Measurements from ENCODE around the gene ARHGAP40. TPM values are rescaled to one million over a fixed set of nuclear protein-coding genes. Genes with fewer than 3 reads are reported as not detected.

The ARHGAP40 gene
- polyA plus RNA-seq, 1 experiment: not detected

DNA sequence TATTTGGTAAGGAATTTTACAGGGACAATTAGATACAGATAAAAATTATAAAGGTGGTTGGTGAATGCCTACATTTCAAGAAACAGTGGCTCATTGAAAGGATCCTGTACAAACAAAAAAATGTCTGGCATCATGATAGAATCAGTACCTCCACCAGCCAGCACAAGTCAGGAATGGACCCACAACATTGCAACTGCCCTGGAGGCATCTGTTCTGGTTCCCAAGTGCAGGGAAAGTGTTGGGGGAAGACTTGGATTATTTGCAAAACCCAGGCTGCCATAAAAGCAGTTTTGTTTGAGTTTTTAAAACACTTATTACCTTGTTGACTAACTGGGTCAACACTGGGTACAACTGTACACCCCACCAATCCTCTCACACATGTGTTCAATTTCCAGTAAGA lies 24.3 kb downstream of the ARHGAP40 start:
- no peaks in the 10 kb centered on the region for H3K9me3 ChIP-seq (ENCODE audit: control insufficient read depth, insufficient read depth, low read length)
- ChIA-PET CTCF (no interaction called here), POLR2A (no interaction called here)
- no peak overlapping the region for H3K4me3 ChIP-seq (ENCODE audit: low read depth, low read length)
- H3K27me3 ChIP-seq (ENCODE audit: control insufficient read depth, insufficient read depth, low read length): peaks cover 12% of the 10 kb centered on the region
- TF ChIP-seq, protein P1, sequence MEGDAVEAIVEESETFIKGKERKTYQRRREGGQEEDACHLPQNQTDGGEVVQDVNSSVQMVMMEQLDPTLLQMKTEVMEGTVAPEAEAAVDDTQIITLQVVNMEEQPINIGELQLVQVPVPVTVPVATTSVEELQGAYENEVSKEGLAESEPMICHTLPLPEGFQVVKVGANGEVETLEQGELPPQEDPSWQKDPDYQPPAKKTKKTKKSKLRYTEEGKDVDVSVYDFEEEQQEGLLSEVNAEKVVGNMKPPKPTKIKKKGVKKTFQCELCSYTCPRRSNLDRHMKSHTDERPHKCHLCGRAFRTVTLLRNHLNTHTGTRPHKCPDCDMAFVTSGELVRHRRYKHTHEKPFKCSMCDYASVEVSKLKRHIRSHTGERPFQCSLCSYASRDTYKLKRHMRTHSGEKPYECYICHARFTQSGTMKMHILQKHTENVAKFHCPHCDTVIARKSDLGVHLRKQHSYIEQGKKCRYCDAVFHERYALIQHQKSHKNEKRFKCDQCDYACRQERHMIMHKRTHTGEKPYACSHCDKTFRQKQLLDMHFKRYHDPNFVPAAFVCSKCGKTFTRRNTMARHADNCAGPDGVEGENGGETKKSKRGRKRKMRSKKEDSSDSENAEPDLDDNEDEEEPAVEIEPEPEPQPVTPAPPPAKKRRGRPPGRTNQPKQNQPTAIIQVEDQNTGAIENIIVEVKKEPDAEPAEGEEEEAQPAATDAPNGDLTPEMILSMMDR (IDR thresholded peaks at IDR 0.05; ENCODE audit: low read depth, low read length): no peak
- no peak overlapping the region for H3K27ac ChIP-seq (ENCODE audit: low read depth, low read length)
- DNase-seq (ENCODE audit: low read depth, low spot score): no peak

DNA sequence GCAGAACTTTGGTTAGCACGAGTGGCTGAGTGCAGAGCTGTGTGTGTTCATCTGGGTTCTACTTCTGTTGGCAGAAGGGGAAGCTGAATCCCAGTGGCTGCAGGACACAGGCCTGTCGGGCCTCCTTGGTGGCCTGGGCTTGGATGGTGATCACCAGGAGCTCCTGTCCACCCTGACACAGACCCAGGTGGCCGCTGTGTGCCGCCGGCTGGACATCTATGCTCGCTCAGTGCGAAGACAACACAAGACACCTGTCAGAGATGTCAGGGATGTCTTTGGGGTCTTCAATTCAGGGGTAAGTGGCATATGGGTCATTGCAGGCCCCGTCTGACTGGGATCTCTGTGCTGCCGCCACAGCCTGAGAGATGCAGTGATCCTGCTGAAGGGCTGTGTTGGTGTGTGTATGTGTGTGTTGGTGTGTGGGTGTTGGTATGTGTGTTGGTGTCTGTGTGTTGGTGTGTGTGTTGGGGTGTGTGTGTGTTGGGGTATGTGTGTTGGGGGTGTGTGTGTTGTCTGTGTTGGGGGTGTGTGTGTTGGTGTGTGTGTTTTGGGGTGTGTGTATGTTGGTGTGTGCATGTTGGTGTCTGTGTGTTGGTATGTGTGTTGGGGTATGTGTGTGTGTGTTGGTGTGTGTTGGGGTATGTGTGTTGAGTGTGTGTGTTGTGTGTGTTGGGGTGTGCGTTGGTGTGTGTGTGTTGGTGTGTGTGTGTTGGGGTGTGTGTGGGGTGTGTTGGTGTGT lies 25.5 kb downstream of the ARHGAP40 start:
- TF ChIP-seq, protein P1 (IDR thresholded peaks at IDR 0.05; ENCODE audit: low read depth, low read length): no peak
- Histone ChIP-seq H3K27ac (ENCODE audit: low read depth, low read length) (no peak overlapping the region), H3K4me3 (ENCODE audit: low read depth, low read length) (no peak overlapping the region), H3K27me3 (ENCODE audit: control insufficient read depth, insufficient read depth, low read length) (peaks cover 6% of the 10 kb centered on the region), H3K9me3 (ENCODE audit: control insufficient read depth, insufficient read depth, low read length) (no peaks in the 10 kb centered on the region)
- POLR2A ChIA-PET: no interaction called here
- DNase-seq (ENCODE audit: low read depth, low spot score): no peak
- CTCF ChIA-PET: no interaction called here

DNA sequence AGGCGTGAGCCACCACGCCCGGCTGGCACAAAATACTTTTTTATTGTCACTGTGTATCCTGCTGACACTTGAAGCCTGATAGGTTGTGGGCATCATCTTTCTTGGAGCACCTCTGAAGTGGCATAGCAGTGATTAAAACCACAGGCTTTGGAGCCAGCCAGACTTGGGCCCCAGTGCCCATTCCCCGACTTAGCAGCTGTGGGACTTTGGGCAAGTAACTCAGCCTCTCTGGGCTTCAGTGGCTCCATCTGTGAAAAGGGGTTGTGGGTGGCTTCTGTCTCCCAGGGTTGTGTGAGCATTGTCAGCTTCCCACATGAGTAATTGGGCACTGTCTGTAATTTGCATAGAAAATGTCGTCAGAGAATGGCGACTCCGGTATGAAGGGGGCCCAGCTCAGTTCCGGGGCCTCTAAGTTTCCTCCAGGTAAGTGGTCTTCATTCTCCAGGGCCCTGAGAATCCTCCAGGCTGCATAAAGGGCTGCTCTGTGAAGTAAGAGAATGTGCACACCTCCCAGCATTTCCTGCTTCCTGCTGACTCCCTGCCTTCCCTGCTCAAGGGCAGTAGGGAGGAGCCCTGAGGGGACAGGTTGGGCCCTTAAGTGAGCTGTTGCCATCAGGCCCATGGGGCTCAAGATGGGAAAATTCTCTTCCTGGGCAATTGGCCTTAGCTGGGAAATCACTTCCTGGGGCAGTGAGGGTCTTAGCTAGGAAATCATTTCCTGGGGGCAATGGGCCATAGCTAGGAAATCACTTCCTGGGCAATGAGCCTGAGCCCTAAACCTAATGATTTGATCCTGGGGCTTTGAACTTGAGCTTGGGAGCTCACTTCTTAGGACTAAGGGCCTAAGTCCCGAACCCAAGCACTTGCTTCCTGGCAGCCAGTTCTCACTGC lies 27.2 kb downstream of the ARHGAP40 start:
- ChIA-PET POLR2A (no interaction called here), CTCF (no interaction called here)
- peaks cover 4% of the 10 kb centered on the region for H3K27me3 ChIP-seq (ENCODE audit: control insufficient read depth, insufficient read depth, low read length)
- TF ChIP-seq, protein P1 (IDR thresholded peaks at IDR 0.05; ENCODE audit: low read depth, low read length): no peak
- no peak overlapping the region for H3K27ac ChIP-seq (ENCODE audit: low read depth, low read length)
- no peak overlapping the region for H3K4me3 ChIP-seq (ENCODE audit: low read depth, low read length)
- H3K9me3 ChIP-seq (ENCODE audit: control insufficient read depth, insufficient read depth, low read length): no peaks in the 10 kb centered on the region
- DNase-seq (ENCODE audit: low read depth, low spot score): no peak

DNA sequence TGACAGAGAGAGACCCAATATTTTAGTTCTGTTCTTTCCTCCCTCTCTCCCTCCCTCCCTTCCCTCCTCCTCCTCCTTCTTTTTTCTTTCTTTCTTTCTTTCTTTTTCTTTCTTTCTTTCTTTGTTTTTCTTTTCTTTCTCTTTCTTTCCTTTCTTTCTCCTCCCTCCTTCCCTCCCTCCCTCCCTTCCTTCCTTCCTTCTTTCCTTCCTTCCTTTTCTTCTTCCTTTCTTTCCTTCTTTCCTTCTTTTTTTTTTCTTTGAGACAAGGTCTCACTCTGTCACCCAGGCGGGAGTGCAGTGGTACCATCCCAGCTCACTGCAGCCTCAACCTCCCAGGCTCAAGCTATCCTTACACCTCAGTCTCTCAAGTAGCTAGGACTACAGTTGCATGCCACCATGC lies 28.4 kb downstream of the ARHGAP40 start:
- H3K4me3 ChIP-seq (ENCODE audit: low read depth, low read length): no peak overlapping the region
- no peak for DNase-seq (ENCODE audit: low read depth, low spot score)
- H3K27ac ChIP-seq (ENCODE audit: low read depth, low read length): no peak overlapping the region
- TF ChIP-seq, protein P1 (IDR thresholded peaks at IDR 0.05; ENCODE audit: low read depth, low read length): no peak
- H3K9me3 ChIP-seq (ENCODE audit: control insufficient read depth, insufficient read depth, low read length): no peaks in the 10 kb centered on the region
- ChIA-PET POLR2A (no interaction called here), CTCF (no interaction called here)
- H3K27me3 ChIP-seq (ENCODE audit: control insufficient read depth, insufficient read depth, low read length): peaks cover 4% of the 10 kb centered on the region

DNA sequence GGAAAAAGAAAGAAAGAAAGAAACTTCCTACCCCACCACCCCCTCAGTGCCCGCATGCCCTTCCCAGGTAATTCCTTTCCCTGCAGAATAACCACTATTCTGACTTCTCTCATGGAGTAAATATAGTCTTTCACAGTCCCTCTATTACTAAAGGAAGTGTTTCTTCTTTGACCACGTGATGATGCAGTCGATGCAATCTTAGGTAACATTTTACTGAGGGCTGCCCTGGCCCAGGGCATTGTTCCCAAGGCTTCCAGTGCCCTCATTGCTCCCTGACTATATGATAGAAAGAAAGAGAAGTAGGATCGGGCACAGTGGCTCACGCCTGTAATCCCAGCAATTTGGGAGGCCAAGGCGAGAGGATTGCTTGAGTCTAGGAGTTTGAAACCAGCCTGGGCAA lies 29.1 kb downstream of the ARHGAP40 start:
- ChIA-PET POLR2A (no interaction called here), CTCF (no interaction called here)
- H3K27ac ChIP-seq (ENCODE audit: low read depth, low read length): no peak overlapping the region
- H3K27me3 ChIP-seq (ENCODE audit: control insufficient read depth, insufficient read depth, low read length): peaks cover 4% of the 10 kb centered on the region
- H3K9me3 ChIP-seq (ENCODE audit: control insufficient read depth, insufficient read depth, low read length): no peaks in the 10 kb centered on the region
- H3K4me3 ChIP-seq (ENCODE audit: low read depth, low read length): no peak overlapping the region
- TF ChIP-seq, protein P1 (IDR thresholded peaks at IDR 0.05; ENCODE audit: low read depth, low read length): no peak
- DNase-seq (ENCODE audit: low read depth, low spot score): no peak

Measured in AG04450 (cell line).